ENCODE measurements around the gene FAHD2A.
A peak's percentile ranks its signal among the peaks of the same experiment; 100 is the strongest.
"Not testable (repeated sequence)": the region's sequence is repeated elsewhere in the genome, so short reads cannot be mapped to it uniquely, and the experiment has no call there.

FAHD2A gene

GRCh38 chr2:95375532-95376150, 26.9 kb upstream of the FAHD2A start:
- DNase-seq (ENCODE audit: low spot score), result no peak

DNA sequence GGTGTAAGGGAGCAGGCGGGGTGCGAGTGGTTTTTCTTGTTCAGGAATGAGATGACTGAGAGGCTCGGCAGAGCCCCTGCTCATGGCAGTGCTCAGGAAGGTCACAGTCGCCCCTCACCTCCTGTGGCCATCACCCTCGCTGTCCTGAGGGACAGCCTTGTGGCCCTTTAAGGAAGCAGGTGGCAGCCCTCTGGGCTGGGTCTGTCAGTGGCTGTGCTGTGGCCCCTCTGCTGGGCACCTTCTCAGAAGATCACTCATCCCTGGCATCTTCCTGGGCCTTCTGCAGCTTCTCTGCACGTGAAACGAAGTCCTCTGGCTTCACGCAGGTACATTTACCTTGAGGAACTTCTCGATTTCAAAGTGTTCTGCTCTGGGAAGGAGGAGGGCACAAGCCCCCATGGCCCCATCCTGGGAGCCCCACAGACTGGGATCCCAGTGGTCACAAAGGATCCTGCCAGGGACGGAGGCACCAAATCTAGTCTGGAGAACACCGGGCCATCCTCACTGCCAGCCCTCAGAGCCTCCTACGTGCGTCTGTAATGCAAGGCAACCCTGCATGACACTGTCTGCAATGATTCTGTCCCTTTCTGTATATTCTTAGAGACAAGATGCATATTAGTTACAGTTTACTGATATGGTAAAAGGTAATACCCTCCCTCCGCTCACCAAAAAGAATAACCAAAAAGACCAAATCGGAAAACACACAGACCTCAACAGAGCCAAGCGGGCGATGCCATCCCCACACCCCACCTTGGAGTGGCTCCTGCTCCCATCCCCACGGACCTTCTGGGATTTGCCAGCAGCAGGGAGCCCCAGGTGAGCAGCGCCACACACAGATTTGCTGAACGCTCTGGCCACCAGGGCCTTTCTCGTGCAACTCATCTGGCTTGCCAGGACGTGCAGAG, 25.9 kb upstream of the FAHD2A start:
- DNase-seq (ENCODE audit: low spot score), result no peak

- DNase-seq (ENCODE audit: low spot score), result no peak
Measured at GRCh38 chr2:95377216-95378123, 25.0 kb upstream of the FAHD2A start.

GRCh38 chr2:95378281-95378680, 24.2 kb upstream of the FAHD2A start:
- DNase-seq (ENCODE audit: low spot score), result not testable (repeated sequence)

DNA sequence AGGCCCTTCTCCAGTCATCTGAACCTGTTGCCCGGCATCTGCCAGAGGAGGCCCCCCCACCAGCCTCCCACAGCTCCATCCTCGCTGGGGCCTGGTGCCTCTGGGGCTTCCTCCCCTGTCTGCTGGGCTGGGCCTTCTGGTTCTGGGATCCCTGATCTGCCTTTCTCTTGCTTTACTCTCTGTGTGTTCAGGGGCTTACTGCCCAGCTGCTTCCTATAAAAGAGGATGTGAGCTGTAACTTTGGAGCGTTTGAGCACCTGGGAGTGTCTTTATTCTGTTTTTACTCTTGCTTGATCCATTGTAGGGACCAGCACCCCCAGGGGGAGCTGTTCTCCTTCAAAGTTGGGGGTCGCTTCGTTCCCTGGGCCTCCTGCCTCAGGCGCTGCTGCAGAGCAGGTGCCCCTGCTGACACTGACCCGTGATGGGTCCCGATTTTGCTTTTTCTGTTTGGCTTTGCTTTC, 23.1 kb upstream of the FAHD2A start:
- DNase-seq (ENCODE audit: low spot score), result no peak

GRCh38 chr2:95380280-95380679, 22.2 kb upstream of the FAHD2A start:
- no peak for DNase-seq (ENCODE audit: low spot score)

DNA sequence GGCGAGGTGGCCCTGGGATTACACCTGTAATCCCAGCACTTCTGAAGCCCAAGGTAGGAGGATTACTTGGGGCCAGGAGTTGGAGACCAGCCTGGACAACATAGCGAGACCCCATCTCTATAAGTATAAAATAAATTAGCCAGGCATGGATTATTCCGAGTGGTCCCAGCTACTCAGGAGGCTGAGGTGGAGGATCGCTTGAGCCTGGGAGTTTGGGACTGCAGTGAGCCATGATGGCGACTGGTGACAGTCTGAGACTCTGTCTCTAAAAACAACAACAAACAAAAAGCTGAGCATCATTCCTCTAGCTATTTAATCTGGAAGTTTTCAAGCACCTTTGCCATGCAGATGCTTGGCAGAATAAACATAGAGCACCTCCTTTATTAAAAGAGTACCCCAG, 21.8 kb upstream of the FAHD2A start:
- no peak for DNase-seq (ENCODE audit: low spot score)

DNA sequence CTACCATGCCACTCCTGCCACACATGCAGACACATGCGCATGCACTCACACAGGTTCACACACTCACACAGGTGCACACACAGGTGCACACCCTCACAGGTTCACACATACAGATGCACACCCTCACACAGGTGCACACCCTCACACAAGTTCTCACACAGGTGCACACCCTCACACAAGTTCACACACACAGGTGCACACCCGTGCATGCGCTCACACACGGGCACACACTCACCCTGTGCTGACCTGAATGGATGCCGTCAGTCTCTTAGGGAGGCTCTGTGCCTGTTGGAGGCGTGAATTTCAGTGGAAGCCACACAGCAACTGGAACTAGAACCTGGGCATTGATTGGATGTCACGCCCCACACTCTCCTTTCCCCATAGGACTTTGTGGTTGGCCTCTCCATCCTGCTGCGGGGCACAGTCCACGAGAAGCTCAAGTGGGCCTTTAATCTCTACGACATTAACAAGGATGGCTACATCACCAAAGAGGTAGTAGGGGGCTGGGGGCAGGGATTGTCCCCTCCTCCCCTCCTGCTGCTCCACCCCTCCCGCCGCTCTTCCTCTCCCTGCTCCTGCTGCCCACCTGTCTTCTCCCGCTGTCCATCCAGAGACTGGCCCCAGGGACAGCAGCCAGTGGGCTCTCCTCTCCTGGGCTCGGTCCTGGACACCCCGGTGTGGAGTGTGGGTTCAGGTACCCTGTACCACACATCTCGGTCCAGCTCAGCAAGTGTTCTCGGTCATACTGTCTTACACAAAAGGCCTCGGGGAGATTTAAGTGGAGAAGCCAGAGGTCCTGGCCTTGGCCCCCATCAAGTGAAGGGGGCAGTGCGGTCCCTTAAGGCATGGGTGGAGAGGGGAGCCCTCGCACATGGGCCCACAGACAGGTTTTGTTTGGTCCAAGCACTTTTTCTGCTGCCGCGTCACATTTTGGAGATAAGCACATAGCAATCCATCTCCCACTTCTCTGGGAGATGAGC, 21.0 kb upstream of the FAHD2A start:
- no peak for DNase-seq (ENCODE audit: low spot score)

- no peak for DNase-seq (ENCODE audit: low spot score)
Measured at GRCh38 chr2:95382192-95382591, 20.3 kb upstream of the FAHD2A start.

GRCh38 chr2:95382686-95383634, 19.5 kb upstream of the FAHD2A start:
- DNase-seq (ENCODE audit: low spot score), result no peak

DNA sequence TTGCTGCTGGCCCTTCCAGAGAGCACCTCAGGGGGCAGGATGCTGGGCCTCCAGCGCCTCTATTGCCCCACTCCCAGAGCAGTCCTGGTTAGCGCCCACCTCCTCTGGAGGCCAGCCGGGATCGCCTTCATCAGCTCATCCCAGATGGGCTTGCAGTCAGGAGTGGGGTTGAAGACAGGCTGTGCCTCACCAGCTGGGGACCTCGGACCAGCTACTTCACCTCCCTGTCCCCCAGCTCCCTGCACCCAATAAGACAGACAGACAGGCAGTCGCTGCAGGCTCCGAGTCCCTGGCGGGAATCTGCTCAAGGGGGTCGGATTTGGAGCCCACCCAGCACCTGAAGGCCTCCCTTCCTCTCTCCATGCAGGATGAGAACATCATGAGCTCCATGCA, 18.9 kb upstream of the FAHD2A start:
- DNase-seq (ENCODE audit: low spot score), result no peak

DNA sequence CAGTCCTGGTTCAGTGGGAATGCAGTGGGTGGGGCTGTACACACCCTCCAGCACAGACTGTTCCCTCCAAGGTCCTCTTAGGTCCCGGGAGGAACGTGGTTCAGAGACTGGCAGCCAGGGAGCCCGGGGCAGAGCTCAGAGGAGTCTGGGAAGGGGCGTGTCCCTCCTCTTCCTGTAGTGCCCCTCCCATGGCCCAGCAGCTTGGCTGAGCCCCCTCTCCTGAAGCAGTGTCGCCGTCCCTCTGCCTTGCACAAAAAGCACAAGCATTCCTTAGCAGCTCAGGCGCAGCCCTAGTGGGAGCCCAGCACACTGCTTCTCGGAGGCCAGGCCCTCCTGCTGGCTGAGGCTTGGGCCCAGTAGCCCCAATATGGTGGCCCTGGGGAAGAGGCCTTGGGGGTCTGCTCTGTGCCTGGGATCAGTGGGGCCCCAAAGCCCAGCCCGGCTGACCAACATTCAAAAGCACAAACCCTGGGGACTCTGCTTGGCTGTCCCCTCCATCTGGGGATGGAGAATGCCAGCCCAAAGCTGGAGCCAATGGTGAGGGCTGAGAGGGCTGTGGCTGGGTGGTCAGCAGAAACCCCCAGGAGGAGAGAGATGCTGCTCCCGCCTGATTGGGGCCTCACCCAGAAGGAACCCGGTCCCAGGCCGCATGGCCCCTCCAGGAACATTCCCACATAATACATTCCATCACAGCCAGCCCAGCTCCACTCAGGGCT, 17.5 kb upstream of the FAHD2A start:
- no peak for DNase-seq (ENCODE audit: low spot score)

- DNase-seq (ENCODE audit: low spot score), result no peak
Measured at GRCh38 chr2:95385570-95385984, 16.9 kb upstream of the FAHD2A start.

DNA sequence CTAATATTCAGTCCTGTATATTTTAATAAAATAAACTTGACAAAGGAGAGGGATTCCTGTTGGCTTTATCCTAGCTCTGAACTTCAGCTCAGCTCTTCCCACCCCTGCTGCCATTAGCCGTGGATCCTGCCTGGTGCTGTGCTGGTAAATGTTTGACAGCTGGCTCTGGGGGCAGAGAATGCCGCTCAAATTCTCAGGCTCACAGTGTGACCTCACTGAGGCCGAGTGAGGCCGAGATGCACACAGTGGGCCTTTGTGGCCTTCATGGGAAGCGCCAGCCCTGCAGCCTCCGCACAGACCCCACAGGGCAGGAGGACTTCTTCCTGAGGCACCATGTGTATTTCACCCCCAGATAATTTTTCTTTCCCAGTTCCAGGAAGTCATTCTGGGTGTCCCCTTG, 16.5 kb upstream of the FAHD2A start:
- DNase-seq (ENCODE audit: low spot score), result no peak

GRCh38 chr2:95387358-95387757, 15.2 kb upstream of the FAHD2A start:
- DNase-seq (ENCODE audit: low spot score), result no peak

DNA sequence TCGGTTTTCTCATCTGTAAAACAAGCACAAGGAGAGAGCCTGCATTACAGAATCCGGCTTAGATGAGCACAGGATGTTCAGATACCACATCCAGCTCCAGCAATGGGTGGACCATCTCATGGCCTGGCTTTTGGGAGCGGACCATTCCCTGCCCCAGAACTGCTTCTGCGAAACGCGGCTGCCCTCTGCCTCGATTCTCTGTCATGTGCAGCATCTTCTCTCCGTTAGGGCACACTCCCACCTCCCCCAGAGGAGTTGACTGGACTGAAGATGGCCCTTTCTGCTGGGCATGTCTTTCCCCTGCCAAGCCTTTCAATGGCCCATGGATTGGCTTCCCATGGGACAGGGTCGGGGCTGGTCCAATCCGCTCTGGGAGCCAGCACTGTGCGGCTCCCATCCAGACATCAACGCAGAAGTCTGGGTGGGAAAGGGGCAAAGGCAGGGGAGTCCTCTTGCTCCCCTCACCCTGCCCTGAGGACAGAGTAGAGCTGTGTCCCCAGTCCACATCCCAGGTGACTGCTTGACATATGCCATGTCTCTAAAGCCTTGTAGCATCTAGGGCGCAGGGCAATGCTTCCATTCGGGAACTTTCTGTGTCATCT, 14.3 kb upstream of the FAHD2A start:
- no peak for DNase-seq (ENCODE audit: low spot score)

DNA sequence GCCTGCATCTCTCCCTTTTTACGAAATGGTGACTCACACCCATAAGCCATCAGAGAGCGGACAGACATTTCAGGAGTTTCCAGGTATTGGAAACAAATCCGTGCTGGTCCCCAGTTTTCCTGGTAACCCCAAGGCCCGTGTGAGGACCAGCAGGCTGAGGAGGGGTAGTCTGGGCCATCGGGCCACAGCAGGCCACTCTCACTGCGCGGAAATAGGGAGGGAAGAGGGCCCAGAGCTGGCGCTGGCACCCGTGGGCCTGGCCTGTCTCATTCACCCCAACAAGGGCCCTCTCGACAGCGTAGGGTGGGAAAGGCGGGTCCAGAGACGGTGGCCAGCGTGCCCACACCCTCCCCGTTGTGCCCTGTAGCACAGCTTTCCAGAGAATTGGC, 13.7 kb upstream of the FAHD2A start:
- DNase-seq (ENCODE audit: low spot score), result no peak

GRCh38 chr2:95389245-95390119, 13.0 kb upstream of the FAHD2A start:
- peak; percentile 41 for DNase-seq (ENCODE audit: low spot score)
